ENCODE results near the gene CACNA1G.

DNA sequence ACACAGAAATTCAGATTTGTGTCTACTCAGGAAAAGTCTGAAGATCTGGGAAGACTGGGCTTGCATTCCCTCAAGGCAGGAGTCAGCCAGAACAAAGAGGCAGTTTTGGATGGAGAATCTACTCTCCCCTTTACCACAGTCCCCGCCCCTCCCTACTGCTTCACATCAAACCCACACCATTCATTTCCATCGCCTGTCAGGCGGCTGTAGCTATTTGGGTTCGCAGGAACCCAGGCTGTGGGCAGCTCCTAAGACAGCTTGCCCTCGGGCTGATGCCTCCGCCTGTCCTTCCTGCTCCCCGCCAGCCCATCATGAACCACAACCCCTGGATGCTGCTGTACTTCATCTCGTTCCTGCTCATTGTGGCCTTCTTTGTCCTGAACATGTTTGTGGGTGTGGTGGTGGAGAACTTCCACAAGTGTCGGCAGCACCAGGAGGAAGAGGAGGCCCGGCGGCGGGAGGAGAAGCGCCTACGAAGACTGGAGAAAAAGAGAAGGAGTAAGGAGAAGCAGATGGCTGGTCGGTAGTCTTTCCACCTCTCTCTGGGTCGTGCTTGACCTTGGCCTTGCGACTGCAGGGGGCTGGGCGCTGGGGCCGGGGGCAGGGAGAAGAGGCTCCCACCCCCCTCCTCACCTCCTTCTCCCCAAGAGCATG, 47.1 kb downstream of the CACNA1G start:
- TF ChIP-seq, protein P1, sequence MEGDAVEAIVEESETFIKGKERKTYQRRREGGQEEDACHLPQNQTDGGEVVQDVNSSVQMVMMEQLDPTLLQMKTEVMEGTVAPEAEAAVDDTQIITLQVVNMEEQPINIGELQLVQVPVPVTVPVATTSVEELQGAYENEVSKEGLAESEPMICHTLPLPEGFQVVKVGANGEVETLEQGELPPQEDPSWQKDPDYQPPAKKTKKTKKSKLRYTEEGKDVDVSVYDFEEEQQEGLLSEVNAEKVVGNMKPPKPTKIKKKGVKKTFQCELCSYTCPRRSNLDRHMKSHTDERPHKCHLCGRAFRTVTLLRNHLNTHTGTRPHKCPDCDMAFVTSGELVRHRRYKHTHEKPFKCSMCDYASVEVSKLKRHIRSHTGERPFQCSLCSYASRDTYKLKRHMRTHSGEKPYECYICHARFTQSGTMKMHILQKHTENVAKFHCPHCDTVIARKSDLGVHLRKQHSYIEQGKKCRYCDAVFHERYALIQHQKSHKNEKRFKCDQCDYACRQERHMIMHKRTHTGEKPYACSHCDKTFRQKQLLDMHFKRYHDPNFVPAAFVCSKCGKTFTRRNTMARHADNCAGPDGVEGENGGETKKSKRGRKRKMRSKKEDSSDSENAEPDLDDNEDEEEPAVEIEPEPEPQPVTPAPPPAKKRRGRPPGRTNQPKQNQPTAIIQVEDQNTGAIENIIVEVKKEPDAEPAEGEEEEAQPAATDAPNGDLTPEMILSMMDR (IDR thresholded peaks at IDR 0.05) = no peak
- TF ChIP-seq POLR2A (IDR thresholded peaks at IDR 0.05) = no peak
- TF ChIP-seq POLR2AphosphoS5 (IDR thresholded peaks at IDR 0.05; ENCODE audit: insufficient read depth in 1 of 2, low read depth in 1 of 2) = no peak

All from vagina (tissue), 2 donors.